M059J (cell line): Measurements from ENCODE around the gene KCNJ14. TPM values are rescaled to one million over a fixed set of nuclear protein-coding genes. Genes with fewer than 3 reads are reported as not detected.

Experiments used
- DNase-seq: peaks from one replicate; pipeline ENCODE4 v3.0.0-alpha.2; 2012; ENCODE audit warnings: low read depth
- total RNA-seq: library from RNA; depleted of rRNA; stranded (reverse); fragments of >200 nt; shearing (Covaris generic); gene quantifications from 2 replicates; pipeline ENCODE4 v1.2.3, GENCODE V29; 2014

KCNJ14 gene
- total RNA-seq, 1 experiment from 2014 or later = 0.47 TPM

GRCh38 chr19:48445256-48445605, 10.1 kb upstream of the KCNJ14 start:
- DNase-seq = peak; percentile 93

- DNase-seq = peak; percentile 99
Measured at GRCh38 chr19:48445606-48446481, 9.5 kb upstream of the KCNJ14 start, which contains the start of gene GRWD1. Gene GRWD1 (plus strand): TSS chr19:48445983. CDS start chr19:48446006, 23 bp downstream.

- DNase-seq = no peak
Measured at GRCh38 chr19:48446579-48446978, 8.8 kb upstream of the KCNJ14 start.

- DNase-seq = no peak
Measured at GRCh38 chr19:48448563-48448962, 6.8 kb upstream of the KCNJ14 start.

GRCh38 chr19:48450441-48450840, 4.9 kb upstream of the KCNJ14 start:
- no peak for DNase-seq

- no peak for DNase-seq
Measured at GRCh38 chr19:48450863-48451262, 4.5 kb upstream of the KCNJ14 start.

- DNase-seq = no peak
Measured at GRCh38 chr19:48451624-48452023, 3.8 kb upstream of the KCNJ14 start.

GRCh38 chr19:48452289-48453190, 2.8 kb upstream of the KCNJ14 start:
- no peak for DNase-seq

GRCh38 chr19:48454150-48454730, 1.1 kb upstream of the KCNJ14 start:
- DNase-seq = no peak

- no peak for DNase-seq
Measured at GRCh38 chr19:48455908-48456562, 661 bp downstream of the KCNJ14 start.

GRCh38 chr19:48456864-48457263, 1.5 kb downstream of the KCNJ14 start:
- DNase-seq = no peak

- no peak for DNase-seq
Measured at GRCh38 chr19:48458016-48458415, 2.6 kb downstream of the KCNJ14 start.

GRCh38 chr19:48461651-48461981, 6.2 kb downstream of the KCNJ14 start:
- no peak for DNase-seq

- no peak for DNase-seq
Measured at GRCh38 chr19:48461982-48462655, 6.7 kb downstream of the KCNJ14 start.

- no peak for DNase-seq
Measured at GRCh38 chr19:48465215-48465614, 9.8 kb downstream of the KCNJ14 start.

- DNase-seq = peak; percentile 74
Measured at GRCh38 chr19:48466561-48467325, 11.4 kb downstream of the KCNJ14 start.

- peak; percentile 100 for DNase-seq
Measured at GRCh38 chr19:48468772-48469288, 13.5 kb downstream of the KCNJ14 start.

GRCh38 chr19:48469289-48469881, 14.0 kb downstream of the KCNJ14 start, which contains the start of gene CYTH2:
Gene CYTH2 (plus strand): TSS chr19:48469369. CDS start chr19:48469508, 139 bp downstream.
- peak; percentile 78 for DNase-seq

GRCh38 chr19:48469934-48470680, 14.7 kb downstream of the KCNJ14 start:
- DNase-seq = no peak
